ENCODE data around the gene DDX27.

Gene DDX27

DNA sequence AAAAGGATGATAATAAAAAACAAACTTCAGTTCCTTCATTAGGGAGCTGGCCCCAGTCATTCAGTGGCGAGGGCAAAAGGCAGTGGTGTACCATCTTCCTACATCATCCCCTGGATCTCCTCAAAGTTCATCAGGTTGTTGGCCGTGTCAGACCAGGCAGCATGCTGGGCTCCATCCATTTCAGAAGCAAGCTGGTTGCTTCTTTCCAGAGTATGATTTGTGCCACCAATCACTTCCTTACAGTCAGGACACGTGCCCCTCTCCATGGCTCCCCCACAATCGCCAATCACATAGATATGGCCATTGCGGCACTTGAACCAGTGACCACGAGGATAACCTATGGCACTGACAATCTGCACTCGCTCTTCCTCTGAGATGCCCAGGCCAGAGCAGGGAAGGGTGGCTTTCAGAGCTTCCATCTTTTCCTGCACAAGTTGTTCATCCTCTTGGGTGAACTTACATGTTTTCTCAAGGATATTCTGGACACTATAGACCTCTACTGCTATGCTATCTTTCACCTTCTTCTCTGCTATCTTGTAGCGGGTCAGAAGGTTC, 28.0 kb downstream of the DDX27 start:
- no peak overlapping the region for H3K56ac ChIP-seq (ENCODE audit: low read length)
- H2BK5ac ChIP-seq (ENCODE audit: low read length) = no peak overlapping the region
- H3K4ac ChIP-seq (ENCODE audit: low read depth, low read length) = no peak overlapping the region
- H3K79me1 ChIP-seq (ENCODE audit: low read length) = no peaks in the 10 kb centered on the region
- no peak overlapping the region for H2BK15ac ChIP-seq (replicated peaks; ENCODE audit: low read depth)
- no peaks in the 10 kb centered on the region for H3K27me3 ChIP-seq (ENCODE audit: insufficient read depth, low read length, poor library complexity)
- H3K4me2 ChIP-seq (ENCODE audit: low read length) = no peak overlapping the region
- no peak overlapping the region for H2AK5ac ChIP-seq (ENCODE audit: low read length)
- H3K27ac ChIP-seq (ENCODE audit: low read depth, low read length) = no peak overlapping the region
- H3K18ac ChIP-seq (ENCODE audit: low read length) = no peak overlapping the region
- no peak overlapping the region for H3K23ac ChIP-seq (ENCODE audit: low read length)
- no peak overlapping the region for H4K8ac ChIP-seq (ENCODE audit: low read depth, low read length)
- H3K9ac ChIP-seq (ENCODE audit: low read length) = no peak overlapping the region
- H2BK120ac ChIP-seq (ENCODE audit: low read depth, low read length) = no peak overlapping the region
- no peak for DNase-seq
- no CpG with 5 or more reads among the region's 8 CpGs for WGBS (ENCODE audit: extremely low coverage, insufficient coverage, low lambda C conversion rate)
- peaks cover 18% of the 10 kb centered on the region for H3K36me3 ChIP-seq (ENCODE audit: control insufficient read depth, insufficient read depth, low read length)
- no peaks in the 10 kb centered on the region for H3K4me1 ChIP-seq (ENCODE audit: control insufficient read depth, low read depth, low read length)
- no peaks in the 10 kb centered on the region for H3K79me2 ChIP-seq (ENCODE audit: control insufficient read depth, insufficient read depth, low read length)
- H3K4me3 ChIP-seq (ENCODE audit: low read length) = no peak overlapping the region
- H4K5ac ChIP-seq (ENCODE audit: low read length) = no peak overlapping the region

DNA sequence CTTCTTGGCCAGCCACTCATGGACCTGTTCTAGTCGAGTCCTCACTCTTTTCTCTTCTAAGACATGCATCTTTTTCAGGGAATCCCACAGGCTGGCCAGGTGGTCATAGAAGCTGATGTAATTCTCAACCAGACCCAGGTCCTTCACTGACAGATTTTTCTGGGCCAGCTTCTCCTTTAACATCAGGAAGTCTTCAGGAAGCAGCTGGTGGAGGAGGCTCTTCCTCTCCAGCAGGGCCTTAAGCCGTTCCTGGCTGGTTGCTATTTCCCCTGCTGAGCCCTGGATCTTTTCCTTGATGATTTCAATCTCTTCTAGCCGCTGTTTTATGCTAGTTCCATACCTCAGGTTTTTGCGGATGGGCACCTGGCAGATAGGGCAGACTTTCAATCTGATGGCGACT, 28.6 kb downstream of the DDX27 start:
- no peak overlapping the region for H2BK5ac ChIP-seq (ENCODE audit: low read length)
- H3K36me3 ChIP-seq (ENCODE audit: control insufficient read depth, insufficient read depth, low read length) = peaks cover 16% of the 10 kb centered on the region
- H3K79me2 ChIP-seq (ENCODE audit: control insufficient read depth, insufficient read depth, low read length) = no peaks in the 10 kb centered on the region
- no peak overlapping the region for H2AK5ac ChIP-seq (ENCODE audit: low read length)
- H2BK15ac ChIP-seq (replicated peaks; ENCODE audit: low read depth) = no peak overlapping the region
- H3K18ac ChIP-seq (ENCODE audit: low read length) = no peak overlapping the region
- H3K4me1 ChIP-seq (ENCODE audit: control insufficient read depth, low read depth, low read length) = no peaks in the 10 kb centered on the region
- H4K8ac ChIP-seq (ENCODE audit: low read depth, low read length) = no peak overlapping the region
- no peak overlapping the region for H3K4me2 ChIP-seq (ENCODE audit: low read length)
- DNase-seq = no peak
- H3K4ac ChIP-seq (ENCODE audit: low read depth, low read length) = no peak overlapping the region
- no peaks in the 10 kb centered on the region for H3K27me3 ChIP-seq (ENCODE audit: insufficient read depth, low read length, poor library complexity)
- H3K56ac ChIP-seq (ENCODE audit: low read length) = no peak overlapping the region
- H4K5ac ChIP-seq (ENCODE audit: low read length) = no peak overlapping the region
- no peak overlapping the region for H3K27ac ChIP-seq (ENCODE audit: low read depth, low read length)
- H3K4me3 ChIP-seq (ENCODE audit: low read length) = no peak overlapping the region
- no peak overlapping the region for H3K9ac ChIP-seq (ENCODE audit: low read length)
- H2BK120ac ChIP-seq (ENCODE audit: low read depth, low read length) = no peak overlapping the region
- no peak overlapping the region for H3K23ac ChIP-seq (ENCODE audit: low read length)
- WGBS (ENCODE audit: extremely low coverage, insufficient coverage, low lambda C conversion rate) = no CpG with 5 or more reads among the region's 5 CpGs
- H3K79me1 ChIP-seq (ENCODE audit: low read length) = no peaks in the 10 kb centered on the region

DNA sequence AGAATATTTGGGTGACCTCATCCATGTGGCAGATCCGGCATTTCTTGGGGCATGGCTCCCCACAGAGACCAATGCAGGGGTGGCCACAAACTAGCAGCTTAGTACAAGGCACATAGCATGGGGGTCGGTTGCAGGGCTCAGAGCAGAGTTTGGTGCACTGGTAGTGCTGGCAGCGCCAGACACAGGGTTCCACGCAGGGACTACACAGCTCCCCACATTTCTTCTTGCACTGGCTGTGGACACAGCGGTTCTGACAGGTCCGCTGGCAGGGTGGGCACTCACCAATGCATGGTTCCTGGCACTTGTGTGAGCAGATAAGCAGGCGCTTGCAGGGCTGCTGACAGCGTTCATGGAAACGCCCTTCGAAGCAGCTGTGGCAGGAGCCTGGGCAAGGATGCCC, 29.1 kb downstream of the DDX27 start:
- H3K4me2 ChIP-seq (ENCODE audit: low read length) = no peak overlapping the region
- H3K4me3 ChIP-seq (ENCODE audit: low read length) = no peak overlapping the region
- H4K5ac ChIP-seq (ENCODE audit: low read length) = no peak overlapping the region
- no peak overlapping the region for H2BK15ac ChIP-seq (replicated peaks; ENCODE audit: low read depth)
- H3K23ac ChIP-seq (ENCODE audit: low read length) = no peak overlapping the region
- peaks cover 14% of the 10 kb centered on the region for H3K36me3 ChIP-seq (ENCODE audit: control insufficient read depth, insufficient read depth, low read length)
- no CpG with 5 or more reads among the region's 10 CpGs for WGBS (ENCODE audit: extremely low coverage, insufficient coverage, low lambda C conversion rate)
- no peaks in the 10 kb centered on the region for H3K79me2 ChIP-seq (ENCODE audit: control insufficient read depth, insufficient read depth, low read length)
- no peak overlapping the region for H4K8ac ChIP-seq (ENCODE audit: low read depth, low read length)
- no peaks in the 10 kb centered on the region for H3K27me3 ChIP-seq (ENCODE audit: insufficient read depth, low read length, poor library complexity)
- no peak for DNase-seq
- no peaks in the 10 kb centered on the region for H3K79me1 ChIP-seq (ENCODE audit: low read length)
- no peak overlapping the region for H3K18ac ChIP-seq (ENCODE audit: low read length)
- no peak overlapping the region for H2AK5ac ChIP-seq (ENCODE audit: low read length)
- no peak overlapping the region for H2BK5ac ChIP-seq (ENCODE audit: low read length)
- no peak overlapping the region for H3K9ac ChIP-seq (ENCODE audit: low read length)
- H3K56ac ChIP-seq (ENCODE audit: low read length) = no peak overlapping the region
- no peak overlapping the region for H3K27ac ChIP-seq (ENCODE audit: low read depth, low read length)
- H2BK120ac ChIP-seq (ENCODE audit: low read depth, low read length) = no peak overlapping the region
- no peaks in the 10 kb centered on the region for H3K4me1 ChIP-seq (ENCODE audit: control insufficient read depth, low read depth, low read length)
- no peak overlapping the region for H3K4ac ChIP-seq (ENCODE audit: low read depth, low read length)

DNA sequence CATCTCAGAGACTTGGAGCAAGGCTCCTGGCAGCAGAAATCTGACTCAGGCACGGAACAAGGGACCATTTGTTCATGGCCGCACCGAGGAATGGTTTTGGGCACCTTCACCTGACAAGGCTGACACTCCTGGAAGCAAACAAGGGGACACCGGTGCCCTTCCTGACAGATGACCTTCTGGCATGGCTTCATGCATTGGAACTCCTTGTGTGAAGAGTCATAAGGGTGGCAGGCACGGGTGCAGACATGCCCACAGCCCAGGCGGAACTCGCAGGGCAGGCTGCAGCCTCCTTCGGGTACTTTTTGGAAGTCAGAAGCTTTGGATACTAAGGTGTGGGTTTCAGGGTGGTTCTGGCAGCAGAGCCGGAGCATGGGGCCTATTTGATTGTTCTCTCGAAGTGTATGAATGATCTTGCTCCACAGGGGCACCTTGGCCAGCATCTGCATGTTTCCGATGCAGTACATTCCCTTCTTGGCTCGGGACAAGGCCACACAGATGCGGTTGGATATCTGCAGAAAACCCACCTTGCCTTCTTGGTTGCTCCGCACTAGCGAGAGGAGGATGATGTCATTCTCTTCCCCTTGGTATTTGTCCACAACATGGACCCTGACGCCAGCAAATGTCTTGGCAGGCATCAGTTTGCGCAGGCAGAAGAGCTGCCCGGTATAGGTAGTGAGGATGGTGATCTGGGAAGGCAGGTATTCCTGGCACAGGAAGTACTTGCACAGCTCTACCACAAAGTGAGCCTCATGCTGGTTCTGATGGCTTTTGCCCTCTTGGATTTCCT, 29.9 kb downstream of the DDX27 start:
- no peaks in the 10 kb centered on the region for H3K79me1 ChIP-seq (ENCODE audit: low read length)
- WGBS (ENCODE audit: extremely low coverage, insufficient coverage, low lambda C conversion rate) = no CpG with 5 or more reads among the region's 18 CpGs

DNA sequence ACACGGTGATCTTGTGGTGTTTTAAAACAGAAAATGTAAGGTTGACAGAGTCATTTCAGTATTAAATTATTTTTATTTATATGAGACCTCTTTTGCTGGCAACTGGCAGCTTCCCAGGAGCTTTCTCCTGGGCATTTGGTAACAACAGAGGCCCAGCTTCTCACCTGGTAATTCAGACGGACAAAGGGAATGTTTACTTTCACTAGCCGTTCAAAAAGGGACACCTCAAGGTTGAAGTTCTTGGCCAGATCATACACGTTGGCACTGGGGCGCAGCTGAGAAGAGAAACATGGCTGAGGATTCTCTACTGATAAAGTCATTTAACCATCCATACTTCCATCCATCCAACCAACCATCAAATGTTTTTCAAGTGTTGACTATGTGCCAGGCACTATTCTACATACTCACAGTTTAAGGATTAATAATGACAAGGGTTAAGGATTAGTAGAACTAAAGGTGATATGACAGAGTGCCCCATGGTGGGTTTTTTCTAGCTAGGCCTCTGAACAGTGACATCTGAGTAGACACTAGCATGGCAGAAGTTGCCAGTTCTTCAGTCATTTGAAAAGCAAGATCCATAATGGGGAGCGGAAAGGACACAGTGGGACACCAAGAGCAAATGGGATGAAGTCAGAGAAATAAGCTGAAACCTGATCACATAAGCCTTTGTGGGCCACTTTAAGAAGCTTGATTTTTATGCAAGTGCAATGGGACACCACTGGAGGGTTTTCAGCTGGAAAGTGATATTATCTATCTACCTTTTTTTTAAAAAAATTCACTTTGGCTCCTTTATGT, 33.5 kb downstream of the DDX27 start:
- WGBS (ENCODE audit: extremely low coverage, insufficient coverage, low lambda C conversion rate) = no CpG with 5 or more reads among the region's 6 CpGs
- Histone ChIP-seq H2AK5ac (ENCODE audit: low read length) (no peak overlapping the region), H3K9ac (ENCODE audit: low read length) (no peak overlapping the region), H3K56ac (ENCODE audit: low read length) (no peak overlapping the region), H4K5ac (ENCODE audit: low read length) (no peak overlapping the region), H2BK120ac (ENCODE audit: low read depth, low read length) (no peak overlapping the region), H3K36me3 (ENCODE audit: control insufficient read depth, insufficient read depth, low read length) (peaks cover 23% of the 10 kb centered on the region), H3K27ac (ENCODE audit: low read depth, low read length) (no peak overlapping the region), H3K23ac (ENCODE audit: low read length) (no peak overlapping the region), H4K8ac (ENCODE audit: low read depth, low read length) (no peak overlapping the region), H3K4me1 (ENCODE audit: control insufficient read depth, low read depth, low read length) (no peaks in the 10 kb centered on the region), H3K4me3 (ENCODE audit: low read length) (no peak overlapping the region), H3K18ac (ENCODE audit: low read length) (no peak overlapping the region), H3K79me2 (ENCODE audit: control insufficient read depth, insufficient read depth, low read length) (no peaks in the 10 kb centered on the region), H3K27me3 (ENCODE audit: insufficient read depth, low read length, poor library complexity) (no peaks in the 10 kb centered on the region), H2BK15ac (replicated peaks; ENCODE audit: low read depth) (no peak overlapping the region), H3K4ac (ENCODE audit: low read depth, low read length) (no peak overlapping the region), H3K79me1 (ENCODE audit: low read length) (no peaks in the 10 kb centered on the region), H2BK5ac (ENCODE audit: low read length) (no peak overlapping the region), H3K4me2 (ENCODE audit: low read length) (no peak overlapping the region)
- no peak for DNase-seq

More for the DNA sequence above, 29.9 kb downstream of the DDX27 start:
- H3K79me2 ChIP-seq (ENCODE audit: control insufficient read depth, insufficient read depth, low read length) = no peaks in the 10 kb centered on the region
- no peak overlapping the region for H3K56ac ChIP-seq (ENCODE audit: low read length)
- DNase-seq = no peak
- H3K4me2 ChIP-seq (ENCODE audit: low read length) = no peak overlapping the region
- H3K18ac ChIP-seq (ENCODE audit: low read length) = no peak overlapping the region
- H3K4me3 ChIP-seq (ENCODE audit: low read length) = no peak overlapping the region
- H3K4ac ChIP-seq (ENCODE audit: low read depth, low read length) = no peak overlapping the region
- no peaks in the 10 kb centered on the region for H3K27me3 ChIP-seq (ENCODE audit: insufficient read depth, low read length, poor library complexity)
- H2BK5ac ChIP-seq (ENCODE audit: low read length) = no peak overlapping the region
- no peak overlapping the region for H3K23ac ChIP-seq (ENCODE audit: low read length)
- no peak overlapping the region for H3K9ac ChIP-seq (ENCODE audit: low read length)
- no peaks in the 10 kb centered on the region for H3K4me1 ChIP-seq (ENCODE audit: control insufficient read depth, low read depth, low read length)
- no peak overlapping the region for H2BK120ac ChIP-seq (ENCODE audit: low read depth, low read length)
- H2BK15ac ChIP-seq (replicated peaks; ENCODE audit: low read depth) = no peak overlapping the region
- no peak overlapping the region for H4K8ac ChIP-seq (ENCODE audit: low read depth, low read length)
- no peak overlapping the region for H3K27ac ChIP-seq (ENCODE audit: low read depth, low read length)
- no peak overlapping the region for H2AK5ac ChIP-seq (ENCODE audit: low read length)
- peaks cover 14% of the 10 kb centered on the region for H3K36me3 ChIP-seq (ENCODE audit: control insufficient read depth, insufficient read depth, low read length)
- H4K5ac ChIP-seq (ENCODE audit: low read length) = no peak overlapping the region

Data from mesendoderm (in vitro differentiated cells).